ENCODE measurements around the gene FNDC8.
"Not testable (repeated sequence)": the region's sequence is repeated elsewhere in the genome, so short reads cannot be mapped to it uniquely, and the experiment has no call there.

The FNDC8 gene

GRCh38 chr17:35086931-35087573 lies 34.4 kb upstream of the FNDC8 start:
- TF ChIP-seq POLR2A (IDR thresholded peaks at IDR 0.05; ENCODE audit: low read depth, low read length) = no peak
- DNase-seq (ENCODE audit: insufficient read length, low spot score) (no peak), FAIRE-seq (no peak)

GRCh38 chr17:35087731-35088355 lies 33.6 kb upstream of the FNDC8 start:
- no peak for TF ChIP-seq POLR2A (IDR thresholded peaks at IDR 0.05; ENCODE audit: low read depth, low read length)
- peak; percentile 11 for DNase-seq (ENCODE audit: insufficient read length, low spot score)
- no peak for FAIRE-seq

- DNase-seq (ENCODE audit: insufficient read length, low spot score) (peak; percentile 24), FAIRE-seq (no peak)
- TF ChIP-seq POLR2A (IDR thresholded peaks at IDR 0.05; ENCODE audit: low read depth, low read length) = 0 out of 2 replicates have a peak, but pooled peaks have one; percentile 30
These were observed 33.0 kb upstream of the FNDC8 start for GRCh38 chr17:35088356-35088880.

- TF ChIP-seq POLR2A (IDR thresholded peaks at IDR 0.05; ENCODE audit: low read depth, low read length) = 0 out of 2 replicates have a peak, but pooled peaks have one; percentile 27
- FAIRE-seq (no peak), DNase-seq (ENCODE audit: insufficient read length, low spot score) (peak; percentile 51)
These were observed 32.4 kb upstream of the FNDC8 start for GRCh38 chr17:35088881-35089585.

GRCh38 chr17:35089586-35090296 lies 31.7 kb upstream of the FNDC8 start:
- DNase-seq (ENCODE audit: insufficient read length, low spot score) = peak; percentile 40
- TF ChIP-seq POLR2A (IDR thresholded peaks at IDR 0.05; ENCODE audit: low read depth, low read length) = no peak
- no peak for FAIRE-seq

GRCh38 chr17:35090707-35091106 lies 30.7 kb upstream of the FNDC8 start:
- not testable (repeated sequence) for FAIRE-seq; DNase-seq (ENCODE audit: insufficient read length, low spot score)

- no peak for FAIRE-seq
- TF ChIP-seq POLR2A (IDR thresholded peaks at IDR 0.05; ENCODE audit: low read depth, low read length) = no peak
- DNase-seq (ENCODE audit: insufficient read length, low spot score) = peak; percentile 57
These were observed 26.5 kb upstream of the FNDC8 start for GRCh38 chr17:35094902-35095301.

- DNase-seq (ENCODE audit: insufficient read length, low spot score) = no peak
- FAIRE-seq = no peak
- no peak for TF ChIP-seq POLR2A (IDR thresholded peaks at IDR 0.05; ENCODE audit: low read depth, low read length)
These were observed 25.7 kb upstream of the FNDC8 start for GRCh38 chr17:35095741-35096140.

GRCh38 chr17:35097776-35098175 lies 23.6 kb upstream of the FNDC8 start:
- DNase-seq (ENCODE audit: insufficient read length, low spot score) (no peak), FAIRE-seq (no peak)
- TF ChIP-seq POLR2A (IDR thresholded peaks at IDR 0.05; ENCODE audit: low read depth, low read length) = no peak

- no peak for TF ChIP-seq POLR2A (IDR thresholded peaks at IDR 0.05; ENCODE audit: low read depth, low read length)
- no peak for DNase-seq (ENCODE audit: insufficient read length, low spot score)
- FAIRE-seq = no peak
These were observed 21.5 kb upstream of the FNDC8 start for GRCh38 chr17:35099908-35100307.

GRCh38 chr17:35101036-35101435 lies 20.4 kb upstream of the FNDC8 start:
- DNase-seq (ENCODE audit: insufficient read length, low spot score) = no peak
- FAIRE-seq = no peak
- no peak for TF ChIP-seq POLR2A (IDR thresholded peaks at IDR 0.05; ENCODE audit: low read depth, low read length)

GRCh38 chr17:35101725-35102124 lies 19.7 kb upstream of the FNDC8 start:
- TF ChIP-seq POLR2A (IDR thresholded peaks at IDR 0.05; ENCODE audit: low read depth, low read length) = no peak
- DNase-seq (ENCODE audit: insufficient read length, low spot score) = no peak
- FAIRE-seq = no peak

- no peak for TF ChIP-seq POLR2A (IDR thresholded peaks at IDR 0.05; ENCODE audit: low read depth, low read length)
- FAIRE-seq = no peak
- no peak for DNase-seq (ENCODE audit: insufficient read length, low spot score)
These were observed 18.1 kb upstream of the FNDC8 start for GRCh38 chr17:35103271-35103670.

Measured in H54 (cell line).